MM.1S (cell line): Measurements from ENCODE around the gene SWAP70.

ENCODE experiments used
- DNase-seq: peaks from one replicate; pipeline ENCODE4 v3.0.0-alpha.2; 2015
- H2AFZ ChIP-seq: fragments of 300-600 bp; sonication (generic); 2 replicates; pipeline ENCODE4 v1.6.0; 2016; ENCODE audit warnings: antibody characterized with exemption, low read length
- H3F3A ChIP-seq: fragments of 300-600 bp; sonication (generic); 2 replicates; pipeline ENCODE4 v1.6.1; 2016; ENCODE audit warnings: mild to moderate bottlenecking, antibody characterized with exemption, low read length, moderate library complexity, mixed read lengths; ENCODE audit not compliant: insufficient read depth
- H3K27ac ChIP-seq: fragments of 300-600 bp; sonication (generic); 2 replicates; pipeline ENCODE4 v1.5.1; 2016; ENCODE audit warnings: mild to moderate bottlenecking, low read length
- H3K27me3 ChIP-seq: fragments of 300-600 bp; sonication (generic); replicated peaks from 2 replicates; pipeline ENCODE4 v1.6.0; 2016; ENCODE audit warnings: low read length; ENCODE audit not compliant: insufficient read depth
- H3K36me3 ChIP-seq: fragments of 300-600 bp; sonication (generic); replicated peaks from 2 replicates; pipeline ENCODE4 v1.6.1; 2016; ENCODE audit warnings: mild to moderate bottlenecking, low read length, mixed read lengths; ENCODE audit not compliant: insufficient read depth
- H3K4me1 ChIP-seq: fragments of 300-600 bp; sonication (generic); 2 replicates; pipeline ENCODE4 v1.6.1; 2016; ENCODE audit warnings: low read length, mixed read lengths
- H3K4me2 ChIP-seq: fragments of 300-600 bp; sonication (generic); 2 replicates; pipeline ENCODE4 v1.6.0; 2016; ENCODE audit warnings: low read depth, low read length
- H3K4me3 ChIP-seq: fragments of 300-600 bp; sonication (generic); 2 replicates; pipeline ENCODE4 v1.5.1; 2016; ENCODE audit warnings: low read length, mixed read lengths
- H3K79me2 ChIP-seq: fragments of 300-600 bp; sonication (generic); 2 replicates; pipeline ENCODE4 v1.6.1; 2016; ENCODE audit warnings: mixed run types, low read length, mixed read lengths
- H3K9ac ChIP-seq: fragments of 300-600 bp; sonication (generic); 2 replicates; pipeline ENCODE4 v1.6.1; 2016; ENCODE audit warnings: low read length, mixed read lengths
- H3K9me2 ChIP-seq: fragments of 300-600 bp; sonication (generic); replicated peaks from 2 replicates; pipeline ENCODE4 v1.6.1; 2016; ENCODE audit warnings: mild to moderate bottlenecking, low read length, mixed read lengths; ENCODE audit not compliant: insufficient read depth
- H3K9me3 ChIP-seq: fragments of 300-600 bp; sonication (generic); replicated peaks from 2 replicates; pipeline ENCODE4 v1.6.1; 2016; ENCODE audit warnings: mild to moderate bottlenecking, low read length, mixed read lengths; ENCODE audit not compliant: insufficient read depth
- H4K20me1 ChIP-seq: fragments of 300-600 bp; sonication (generic); 2 replicates; pipeline ENCODE4 v1.6.1; 2016; ENCODE audit warnings: mild to moderate bottlenecking, low read length, moderate library complexity, mixed read lengths; ENCODE audit not compliant: insufficient read depth
- EZH2 ChIP-seq: fragments of 300-600 bp; sonication (generic); optimal IDR thresholded peaks from 2 replicates; pipeline ENCODE3; 2017; ENCODE audit warnings: low read depth, mild to moderate bottlenecking, antibody characterized with exemption, low read length, mixed read lengths
- EZH2phosphoT487 ChIP-seq: fragments of 300-600 bp; sonication (generic); IDR thresholded peaks from 2 replicates; pipeline ENCODE4 v1.6.1; 2018; ENCODE audit warnings: antibody characterized with exemption, low read length
- TF ChIP-seq, protein P1 (sequence below): fragments of 300-600 bp; sonication (generic); IDR thresholded peaks from 2 replicates; pipeline ENCODE4 v1.5.1; 2016; ENCODE audit warnings: antibody characterized with exemption, low read length, mixed read lengths

Gene SWAP70

DNA sequence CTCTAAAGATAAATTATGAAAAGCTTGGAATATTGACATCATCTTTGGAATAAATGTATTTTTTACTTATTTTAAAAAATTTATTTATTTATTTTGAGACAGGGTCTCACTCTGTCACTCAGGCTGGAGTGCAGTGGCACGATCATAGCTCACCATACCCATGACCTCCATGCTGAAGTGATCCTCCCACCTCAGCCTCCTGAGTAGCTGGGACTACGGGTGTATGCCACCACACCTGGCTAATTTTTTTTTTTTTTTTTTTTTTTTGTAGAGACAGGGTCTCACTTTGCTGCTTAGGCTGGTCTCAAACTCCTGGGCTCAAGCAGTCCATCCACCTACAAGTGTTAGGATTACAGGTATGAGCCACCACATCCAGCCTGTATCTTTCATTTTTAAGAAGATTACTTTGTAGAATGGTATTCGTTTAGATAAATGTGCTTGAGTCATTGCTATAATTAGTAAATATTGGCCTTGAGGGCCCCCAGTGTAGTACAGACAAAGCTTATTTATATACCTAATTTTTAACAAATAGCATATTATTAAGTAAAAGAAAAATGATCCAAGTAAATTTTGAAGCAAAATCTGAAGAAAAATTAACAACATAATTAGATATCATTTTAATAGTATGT lies 8.5 kb downstream of the SWAP70 start:
- H3K4me1 ChIP-seq, result no peaks in the 10 kb centered on the region
- TF ChIP-seq, protein P1, sequence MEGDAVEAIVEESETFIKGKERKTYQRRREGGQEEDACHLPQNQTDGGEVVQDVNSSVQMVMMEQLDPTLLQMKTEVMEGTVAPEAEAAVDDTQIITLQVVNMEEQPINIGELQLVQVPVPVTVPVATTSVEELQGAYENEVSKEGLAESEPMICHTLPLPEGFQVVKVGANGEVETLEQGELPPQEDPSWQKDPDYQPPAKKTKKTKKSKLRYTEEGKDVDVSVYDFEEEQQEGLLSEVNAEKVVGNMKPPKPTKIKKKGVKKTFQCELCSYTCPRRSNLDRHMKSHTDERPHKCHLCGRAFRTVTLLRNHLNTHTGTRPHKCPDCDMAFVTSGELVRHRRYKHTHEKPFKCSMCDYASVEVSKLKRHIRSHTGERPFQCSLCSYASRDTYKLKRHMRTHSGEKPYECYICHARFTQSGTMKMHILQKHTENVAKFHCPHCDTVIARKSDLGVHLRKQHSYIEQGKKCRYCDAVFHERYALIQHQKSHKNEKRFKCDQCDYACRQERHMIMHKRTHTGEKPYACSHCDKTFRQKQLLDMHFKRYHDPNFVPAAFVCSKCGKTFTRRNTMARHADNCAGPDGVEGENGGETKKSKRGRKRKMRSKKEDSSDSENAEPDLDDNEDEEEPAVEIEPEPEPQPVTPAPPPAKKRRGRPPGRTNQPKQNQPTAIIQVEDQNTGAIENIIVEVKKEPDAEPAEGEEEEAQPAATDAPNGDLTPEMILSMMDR, result no peak
- TF ChIP-seq EZH2phosphoT487 (no peak), EZH2 (no peak)
- no peaks in the 10 kb centered on the region for H4K20me1 ChIP-seq
- no peak overlapping the region for H2AFZ ChIP-seq
- H3K9me3 ChIP-seq, result no peaks in the 10 kb centered on the region
- no peak for DNase-seq
- H3K27me3 ChIP-seq, result no peaks in the 10 kb centered on the region
- H3K79me2 ChIP-seq, result 0 out of 2 replicates have a peak, but pooled peaks cover 3% of the 10 kb centered on the region
- H3K4me2 ChIP-seq, result no peak overlapping the region
- no peak overlapping the region for H3K4me3 ChIP-seq
- no peaks in the 10 kb centered on the region for H3F3A ChIP-seq
- H3K9ac ChIP-seq, result no peak overlapping the region
- H3K9me2 ChIP-seq, result no peaks in the 10 kb centered on the region
- no peaks in the 10 kb centered on the region for H3K36me3 ChIP-seq
- H3K27ac ChIP-seq, result no peak overlapping the region

DNA sequence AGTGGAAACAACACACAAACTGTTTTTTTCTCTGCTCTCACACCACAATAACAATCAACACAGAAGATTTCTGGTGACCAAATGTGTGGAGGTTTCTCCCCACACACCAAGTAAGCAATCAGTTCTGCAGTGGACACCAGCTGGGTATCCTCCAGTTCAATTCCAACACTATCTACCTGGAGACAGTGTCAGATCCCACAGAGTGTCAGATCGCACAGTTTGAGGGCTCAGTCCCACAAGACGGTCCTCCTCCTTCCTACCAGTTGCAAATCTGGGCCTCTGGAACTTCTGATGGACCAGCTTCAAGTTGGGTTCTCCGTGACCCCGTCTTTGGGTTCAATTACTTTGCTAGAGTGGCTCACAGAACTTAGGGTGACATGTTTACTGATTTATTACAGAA lies 9.0 kb downstream of the SWAP70 start:
- Histone ChIP-seq H3K9me3 (no peaks in the 10 kb centered on the region), H3K27me3 (no peaks in the 10 kb centered on the region), H3K9me2 (no peaks in the 10 kb centered on the region), H3K4me1 (no peaks in the 10 kb centered on the region), H3K9ac (no peak overlapping the region), H3K4me3 (no peak overlapping the region), H2AFZ (no peak overlapping the region), H3K4me2 (no peak overlapping the region), H3F3A (no peaks in the 10 kb centered on the region), H3K36me3 (no peaks in the 10 kb centered on the region), H3K79me2 (0 out of 2 replicates have a peak, but pooled peaks cover 3% of the 10 kb centered on the region), H4K20me1 (no peaks in the 10 kb centered on the region), H3K27ac (no peak overlapping the region)
- no peak for DNase-seq
- TF ChIP-seq, protein P1, result no peak
- TF ChIP-seq EZH2 (no peak), EZH2phosphoT487 (no peak)

DNA sequence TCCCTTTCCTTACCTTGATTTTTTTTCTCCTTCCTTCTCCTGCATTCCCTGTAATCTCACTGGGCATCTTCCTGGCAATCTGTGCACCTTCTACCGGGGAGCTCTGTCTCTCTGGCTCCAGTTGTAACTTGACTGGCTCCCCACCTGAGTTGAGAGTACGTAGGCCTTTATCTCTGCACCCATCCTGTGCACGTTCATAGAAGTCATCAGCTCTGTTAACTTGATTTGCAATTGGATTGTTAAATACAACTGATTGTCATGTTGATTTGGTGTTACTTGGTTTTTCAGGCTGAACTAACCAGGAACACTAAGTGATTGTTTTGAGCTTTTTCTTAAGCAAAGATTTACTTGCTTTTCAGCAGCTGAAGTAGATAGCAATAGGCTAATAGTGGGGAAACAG lies 11.8 kb downstream of the SWAP70 start:
- no peak overlapping the region for H3K4me2 ChIP-seq
- H3K27me3 ChIP-seq, result no peaks in the 10 kb centered on the region
- TF ChIP-seq EZH2phosphoT487 (no peak), EZH2 (no peak)
- TF ChIP-seq, protein P1, result no peak
- no peak overlapping the region for H3K9ac ChIP-seq
- DNase-seq, result no peak
- H3K27ac ChIP-seq, result no peak overlapping the region
- H2AFZ ChIP-seq, result no peak overlapping the region
- no peak overlapping the region for H3K4me3 ChIP-seq
- H4K20me1 ChIP-seq, result no peaks in the 10 kb centered on the region
- 0 out of 2 replicates have a peak, but pooled peaks cover 3% of the 10 kb centered on the region for H3K79me2 ChIP-seq
- H3K36me3 ChIP-seq, result no peaks in the 10 kb centered on the region
- no peaks in the 10 kb centered on the region for H3K9me2 ChIP-seq
- H3K9me3 ChIP-seq, result no peaks in the 10 kb centered on the region
- no peaks in the 10 kb centered on the region for H3K4me1 ChIP-seq
- H3F3A ChIP-seq, result no peaks in the 10 kb centered on the region
